MM.1S (cell line): ENCODE results near the gene PFDN1.

ENCODE experiments used
- EZH2 ChIP-seq: fragments of 300-600 bp; sonication (generic); optimal IDR thresholded peaks from 2 replicates; pipeline ENCODE3; 2017; ENCODE audit warnings: low read depth, mild to moderate bottlenecking, antibody characterized with exemption, low read length, mixed read lengths
- EZH2phosphoT487 ChIP-seq: fragments of 300-600 bp; sonication (generic); IDR thresholded peaks from 2 replicates; pipeline ENCODE4 v1.6.1; 2018; ENCODE audit warnings: antibody characterized with exemption, low read length
- TF ChIP-seq, protein P1 (sequence below): fragments of 300-600 bp; sonication (generic); IDR thresholded peaks from 2 replicates; pipeline ENCODE4 v1.5.1; 2016; ENCODE audit warnings: antibody characterized with exemption, low read length, mixed read lengths

- TF ChIP-seq, protein P1, sequence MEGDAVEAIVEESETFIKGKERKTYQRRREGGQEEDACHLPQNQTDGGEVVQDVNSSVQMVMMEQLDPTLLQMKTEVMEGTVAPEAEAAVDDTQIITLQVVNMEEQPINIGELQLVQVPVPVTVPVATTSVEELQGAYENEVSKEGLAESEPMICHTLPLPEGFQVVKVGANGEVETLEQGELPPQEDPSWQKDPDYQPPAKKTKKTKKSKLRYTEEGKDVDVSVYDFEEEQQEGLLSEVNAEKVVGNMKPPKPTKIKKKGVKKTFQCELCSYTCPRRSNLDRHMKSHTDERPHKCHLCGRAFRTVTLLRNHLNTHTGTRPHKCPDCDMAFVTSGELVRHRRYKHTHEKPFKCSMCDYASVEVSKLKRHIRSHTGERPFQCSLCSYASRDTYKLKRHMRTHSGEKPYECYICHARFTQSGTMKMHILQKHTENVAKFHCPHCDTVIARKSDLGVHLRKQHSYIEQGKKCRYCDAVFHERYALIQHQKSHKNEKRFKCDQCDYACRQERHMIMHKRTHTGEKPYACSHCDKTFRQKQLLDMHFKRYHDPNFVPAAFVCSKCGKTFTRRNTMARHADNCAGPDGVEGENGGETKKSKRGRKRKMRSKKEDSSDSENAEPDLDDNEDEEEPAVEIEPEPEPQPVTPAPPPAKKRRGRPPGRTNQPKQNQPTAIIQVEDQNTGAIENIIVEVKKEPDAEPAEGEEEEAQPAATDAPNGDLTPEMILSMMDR = no peak
- TF ChIP-seq EZH2 (no peak), EZH2phosphoT487 (no peak)
Observed at GRCh38 chr5:140245341-140245740, 57.6 kb downstream of the PFDN1 start.
